ENCODE data around the gene U2SURP. TPM values are rescaled to one million over a fixed set of nuclear protein-coding genes. Genes with fewer than 3 reads are reported as not detected.

U2SURP gene
- total and polyA plus RNA-seq, 10 of the 15 experiments (the other 5 are each of a cell fraction or from before 2014, with no cell fraction given): 76.3 to 277 (median 150) TPM

- TF ChIP-seq, protein P1, sequence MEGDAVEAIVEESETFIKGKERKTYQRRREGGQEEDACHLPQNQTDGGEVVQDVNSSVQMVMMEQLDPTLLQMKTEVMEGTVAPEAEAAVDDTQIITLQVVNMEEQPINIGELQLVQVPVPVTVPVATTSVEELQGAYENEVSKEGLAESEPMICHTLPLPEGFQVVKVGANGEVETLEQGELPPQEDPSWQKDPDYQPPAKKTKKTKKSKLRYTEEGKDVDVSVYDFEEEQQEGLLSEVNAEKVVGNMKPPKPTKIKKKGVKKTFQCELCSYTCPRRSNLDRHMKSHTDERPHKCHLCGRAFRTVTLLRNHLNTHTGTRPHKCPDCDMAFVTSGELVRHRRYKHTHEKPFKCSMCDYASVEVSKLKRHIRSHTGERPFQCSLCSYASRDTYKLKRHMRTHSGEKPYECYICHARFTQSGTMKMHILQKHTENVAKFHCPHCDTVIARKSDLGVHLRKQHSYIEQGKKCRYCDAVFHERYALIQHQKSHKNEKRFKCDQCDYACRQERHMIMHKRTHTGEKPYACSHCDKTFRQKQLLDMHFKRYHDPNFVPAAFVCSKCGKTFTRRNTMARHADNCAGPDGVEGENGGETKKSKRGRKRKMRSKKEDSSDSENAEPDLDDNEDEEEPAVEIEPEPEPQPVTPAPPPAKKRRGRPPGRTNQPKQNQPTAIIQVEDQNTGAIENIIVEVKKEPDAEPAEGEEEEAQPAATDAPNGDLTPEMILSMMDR (IDR thresholded peaks at IDR 0.05 in 2 of 3, conservative IDR thresholded peaks at IDR 0.05 in 1 of 3; ENCODE audit: control insufficient read depth in 2 of 3, extremely low read depth in 1 of 3, insufficient read depth in 1 of 3, low read depth in 3 of 3, low read length in 3 of 3): no peak
- TF ChIP-seq POLR2AphosphoS2 (IDR thresholded peaks at IDR 0.05; ENCODE audit: low read depth, low read length) (no peak), SPI1 (IDR thresholded peaks at IDR 0.05; ENCODE audit: borderline replicate concordance, insufficient read depth, low read depth, low read length) (no peak), BCL3 (IDR thresholded peaks at IDR 0.05; ENCODE audit: borderline replicate concordance, insufficient read depth, low read depth, low read length, poor library complexity, severe bottlenecking) (no peak)
- TF ChIP-seq, protein P2, sequence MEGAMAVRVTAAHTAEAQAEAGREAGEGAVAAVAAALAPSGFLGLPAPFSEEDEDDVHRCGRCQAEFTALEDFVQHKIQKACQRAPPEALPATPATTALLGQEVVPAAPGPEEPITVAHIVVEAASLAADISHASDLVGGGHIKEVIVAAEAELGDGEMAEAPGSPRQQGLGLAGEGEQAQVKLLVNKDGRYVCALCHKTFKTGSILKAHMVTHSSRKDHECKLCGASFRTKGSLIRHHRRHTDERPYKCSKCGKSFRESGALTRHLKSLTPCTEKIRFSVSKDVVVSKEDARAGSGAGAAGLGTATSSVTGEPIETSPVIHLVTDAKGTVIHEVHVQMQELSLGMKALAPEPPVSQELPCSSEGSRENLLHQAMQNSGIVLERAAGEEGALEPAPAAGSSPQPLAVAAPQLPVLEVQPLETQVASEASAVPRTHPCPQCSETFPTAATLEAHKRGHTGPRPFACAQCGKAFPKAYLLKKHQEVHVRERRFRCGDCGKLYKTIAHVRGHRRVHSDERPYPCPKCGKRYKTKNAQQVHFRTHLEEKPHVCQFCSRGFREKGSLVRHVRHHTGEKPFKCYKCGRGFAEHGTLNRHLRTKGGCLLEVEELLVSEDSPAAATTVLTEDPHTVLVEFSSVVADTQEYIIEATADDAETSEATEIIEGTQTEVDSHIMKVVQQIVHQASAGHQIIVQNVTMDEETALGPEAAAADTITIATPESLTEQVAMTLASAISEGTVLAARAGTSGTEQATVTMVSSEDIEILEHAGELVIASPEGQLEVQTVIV (IDR thresholded peaks at IDR 0.05; ENCODE audit: borderline replicate concordance, partially characterized antibody): no peak
These were observed 48.8 kb upstream of the U2SURP start (continued) for GRCh38 chr3:142952272-142953193.
